ENCODE measurements around the gene BRSK2.

BRSK2 gene

DNA sequence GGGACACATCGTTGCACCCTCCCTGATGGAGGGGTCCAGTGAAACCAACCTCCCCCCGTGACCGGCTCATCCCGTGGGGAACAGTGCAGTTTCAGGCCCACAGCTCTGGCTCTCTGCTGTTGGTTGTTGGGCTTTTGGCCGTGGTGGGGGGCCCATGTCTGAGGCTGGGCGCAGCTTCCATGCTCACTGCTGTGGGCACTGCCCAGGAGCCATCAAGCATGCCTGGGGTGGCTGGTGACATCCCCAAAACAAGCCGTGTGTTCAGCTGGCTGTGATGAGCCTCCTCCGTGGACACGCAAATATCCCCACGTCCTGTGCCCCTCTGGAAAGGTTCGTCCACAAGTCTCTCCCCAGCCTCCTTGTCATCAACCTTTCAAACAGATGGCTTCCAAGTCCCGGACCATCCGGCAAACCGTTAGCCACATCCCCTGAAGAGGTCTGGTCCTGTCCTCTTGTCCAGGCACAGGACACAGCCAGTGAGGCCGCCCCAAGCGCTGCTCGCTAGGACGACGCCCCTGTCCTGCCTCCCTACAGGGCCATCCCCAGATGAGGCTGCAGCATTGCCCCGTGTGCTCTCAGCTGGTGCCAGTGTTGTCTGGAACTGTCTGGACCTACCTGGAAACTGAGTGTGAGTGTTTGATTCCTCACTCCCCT is 29.4 kb upstream of the BRSK2 start:
- TF ChIP-seq, protein P1, sequence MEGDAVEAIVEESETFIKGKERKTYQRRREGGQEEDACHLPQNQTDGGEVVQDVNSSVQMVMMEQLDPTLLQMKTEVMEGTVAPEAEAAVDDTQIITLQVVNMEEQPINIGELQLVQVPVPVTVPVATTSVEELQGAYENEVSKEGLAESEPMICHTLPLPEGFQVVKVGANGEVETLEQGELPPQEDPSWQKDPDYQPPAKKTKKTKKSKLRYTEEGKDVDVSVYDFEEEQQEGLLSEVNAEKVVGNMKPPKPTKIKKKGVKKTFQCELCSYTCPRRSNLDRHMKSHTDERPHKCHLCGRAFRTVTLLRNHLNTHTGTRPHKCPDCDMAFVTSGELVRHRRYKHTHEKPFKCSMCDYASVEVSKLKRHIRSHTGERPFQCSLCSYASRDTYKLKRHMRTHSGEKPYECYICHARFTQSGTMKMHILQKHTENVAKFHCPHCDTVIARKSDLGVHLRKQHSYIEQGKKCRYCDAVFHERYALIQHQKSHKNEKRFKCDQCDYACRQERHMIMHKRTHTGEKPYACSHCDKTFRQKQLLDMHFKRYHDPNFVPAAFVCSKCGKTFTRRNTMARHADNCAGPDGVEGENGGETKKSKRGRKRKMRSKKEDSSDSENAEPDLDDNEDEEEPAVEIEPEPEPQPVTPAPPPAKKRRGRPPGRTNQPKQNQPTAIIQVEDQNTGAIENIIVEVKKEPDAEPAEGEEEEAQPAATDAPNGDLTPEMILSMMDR (IDR thresholded peaks at IDR 0.05): no peak

DNA sequence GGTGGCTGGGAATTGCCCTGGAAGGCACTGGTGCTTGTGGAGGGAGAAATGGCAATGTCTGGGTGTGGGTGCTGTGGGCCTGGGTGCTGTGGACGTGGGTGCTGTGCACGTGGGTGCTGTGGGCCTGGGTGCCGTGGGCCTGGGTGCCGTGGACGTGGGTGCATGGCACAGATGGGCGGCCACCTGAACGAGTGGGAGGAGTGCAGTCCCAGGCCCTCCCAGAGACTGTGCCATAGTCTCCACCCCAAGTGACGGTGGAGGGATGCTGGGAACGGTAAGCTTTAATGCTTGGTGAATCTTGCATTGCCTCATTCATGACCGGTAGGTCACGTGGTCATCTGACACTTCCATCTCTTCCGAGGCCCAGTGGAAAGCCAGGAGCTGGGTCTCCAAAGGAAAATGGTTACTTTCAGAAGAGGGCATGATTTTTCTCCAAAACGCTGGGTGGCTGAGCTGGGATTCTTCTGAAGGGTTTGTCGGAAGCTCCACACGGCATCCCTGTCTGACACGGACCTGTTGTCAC is 28.8 kb upstream of the BRSK2 start:
- TF ChIP-seq, protein P1 (IDR thresholded peaks at IDR 0.05): no peak

DNA sequence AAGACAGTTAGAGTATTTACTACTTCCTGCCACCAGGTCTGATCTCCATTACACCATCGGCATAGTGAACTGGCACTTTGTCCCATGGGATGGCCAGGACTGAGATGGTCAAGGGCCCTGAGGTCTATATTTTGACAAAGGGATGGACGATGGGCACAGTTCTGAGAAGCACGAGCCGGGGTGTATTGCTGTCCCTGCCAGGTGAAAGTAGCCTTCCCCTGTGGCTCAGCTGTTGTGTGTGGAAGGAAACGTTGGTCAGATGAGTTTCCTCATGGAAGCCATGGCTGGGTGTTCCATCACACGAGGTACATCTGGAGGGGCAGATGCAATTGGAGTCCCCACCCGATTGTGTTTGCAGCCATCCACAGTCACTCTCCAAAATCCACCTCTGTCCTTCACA is 27.9 kb upstream of the BRSK2 start:
- TF ChIP-seq, protein P1 (IDR thresholded peaks at IDR 0.05): no peak

DNA sequence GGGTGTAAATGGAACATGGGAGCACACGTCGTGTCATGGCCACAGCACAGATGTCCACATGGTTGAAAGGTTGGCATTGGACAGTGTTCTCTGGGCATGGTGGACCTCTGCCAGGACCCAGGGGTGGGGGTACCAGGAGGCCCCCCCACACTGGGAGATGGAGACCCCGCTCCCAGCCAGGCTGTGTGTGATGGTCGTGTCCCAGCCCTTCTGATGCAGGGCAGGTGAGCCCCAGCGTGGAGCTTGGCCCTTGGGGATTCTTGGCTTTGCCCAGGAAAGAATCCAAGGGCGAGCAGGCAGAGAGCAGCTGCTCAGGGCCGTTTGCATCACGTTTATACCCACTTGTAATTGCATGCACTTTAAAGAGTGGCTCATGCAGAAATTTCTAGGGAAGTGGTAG is 22.0 kb upstream of the BRSK2 start:
- TF ChIP-seq, protein P1 (IDR thresholded peaks at IDR 0.05): no peak

DNA sequence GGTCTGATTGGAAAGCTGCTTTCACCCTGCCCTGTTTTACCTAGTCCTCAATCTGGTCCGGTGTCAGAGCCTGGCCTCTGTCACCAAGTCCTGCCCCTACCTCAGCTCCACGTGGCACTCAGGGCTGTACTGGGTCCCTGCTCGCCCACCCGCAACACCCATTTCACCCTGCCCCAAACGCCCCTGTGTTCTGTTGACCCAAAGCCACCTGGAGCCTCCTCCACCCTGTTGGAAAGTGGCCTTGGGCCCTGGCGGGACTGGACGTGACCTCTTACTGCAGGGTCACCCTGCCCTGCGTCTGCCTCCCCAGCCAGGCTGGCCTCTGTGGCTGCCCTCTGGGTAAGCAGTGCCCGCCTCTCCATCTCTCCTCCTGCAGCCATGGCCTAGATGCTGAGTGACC is 21.5 kb upstream of the BRSK2 start:
- TF ChIP-seq, protein P1 (IDR thresholded peaks at IDR 0.05): no peak

DNA sequence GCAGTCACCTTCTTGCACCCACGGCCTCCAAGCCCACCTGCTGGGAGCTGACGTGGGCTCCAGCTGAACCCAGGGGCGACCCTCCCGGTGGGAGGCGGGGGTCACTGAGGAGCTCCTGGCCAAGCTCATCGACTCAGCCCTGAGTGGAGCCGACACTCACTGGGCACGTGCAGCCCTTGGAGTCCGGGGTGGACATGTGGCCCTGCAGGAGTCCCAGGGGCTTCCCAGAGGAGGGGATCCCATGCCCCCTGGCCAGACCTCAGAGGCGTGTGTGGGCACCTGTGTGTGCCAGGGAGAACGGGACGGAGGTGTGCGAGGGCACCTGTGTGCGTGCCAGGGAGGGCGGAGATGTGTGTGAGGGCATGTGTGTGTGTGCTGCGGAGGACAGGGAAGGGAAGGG is 20.8 kb upstream of the BRSK2 start:
- TF ChIP-seq, protein P1 (IDR thresholded peaks at IDR 0.05): no peak

DNA sequence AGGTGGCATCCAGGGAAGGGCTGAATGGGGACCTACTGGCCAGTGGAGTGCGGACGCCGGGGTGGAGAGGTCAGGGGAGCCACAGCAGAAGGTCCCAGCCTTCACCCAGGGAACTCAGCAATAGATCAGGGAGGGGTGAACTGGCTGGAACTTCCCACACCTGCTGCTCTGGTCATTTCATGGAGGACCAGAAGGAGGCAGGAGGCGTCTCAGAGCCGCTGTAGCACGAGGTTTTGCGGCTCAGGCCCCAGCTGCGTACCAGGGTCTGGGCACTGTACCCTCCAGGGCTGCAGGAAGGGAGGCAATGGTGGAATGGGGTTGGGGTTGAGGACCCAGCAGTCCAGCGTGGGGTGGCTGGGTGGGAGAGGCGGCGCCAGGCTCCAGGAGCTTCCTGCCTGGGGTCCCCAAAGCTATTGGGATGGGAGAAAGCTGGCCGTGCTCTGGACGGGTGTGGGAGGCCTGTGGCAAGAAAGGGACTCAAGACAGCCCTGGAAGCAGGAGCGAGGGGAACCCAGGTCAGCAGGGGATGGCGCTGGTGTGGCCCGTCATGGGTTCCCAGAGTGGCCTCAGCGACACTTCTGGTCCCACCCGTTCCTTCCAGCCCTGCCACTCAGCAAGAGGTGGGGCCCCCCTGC is 20.2 kb upstream of the BRSK2 start:
- TF ChIP-seq, protein P1 (IDR thresholded peaks at IDR 0.05): no peak
